ENCODE measurements around the gene SUSD3. TPM values are rescaled to one million over a fixed set of nuclear protein-coding genes. Genes with fewer than 3 reads are reported as not detected.

SUSD3 gene
- total RNA-seq, 1 experiment from 2014 or later, result 9.0 TPM

- no CpG with 5 or more reads among the region's 8 CpGs for WGBS (ENCODE audit: extremely low coverage, insufficient read length, low lambda C conversion rate)
- Histone ChIP-seq H2AFZ (ENCODE audit: low read length) (no peak overlapping the region), H3T11ph (ENCODE audit: low read length) (no peak overlapping the region), H3K23ac (ENCODE audit: insufficient read length, low read depth, low read length) (no peak overlapping the region), H3K9ac (ENCODE audit: extremely low read depth, insufficient read length, low read length) (no peak overlapping the region), H3K4me2 (ENCODE audit: insufficient read depth, insufficient read length, low read length) (no peak overlapping the region), H2BK5ac (ENCODE audit: insufficient read length, low read length) (no peak overlapping the region), H4K8ac (replicated peaks; ENCODE audit: insufficient read length, low read depth, low read length) (no peak overlapping the region), H4K20me1 (ENCODE audit: control insufficient read depth, insufficient read depth, insufficient read length) (no peaks in the 10 kb centered on the region), H3K79me1 (ENCODE audit: insufficient read depth, low read depth, low read length, poor library complexity, severe bottlenecking) (no peaks in the 10 kb centered on the region), H4K91ac (ENCODE audit: insufficient read length, low read depth, low read length) (no peak overlapping the region), H3K56ac (ENCODE audit: insufficient read length, low read depth, low read length) (no peak overlapping the region), H3K4me1 (ENCODE audit: insufficient read depth, low read length) (no peaks in the 10 kb centered on the region), H3K9me3 (ENCODE audit: control insufficient read depth, low read depth, low read length) (no peaks in the 10 kb centered on the region), H2BK15ac (ENCODE audit: low read depth, low read length) (no peak overlapping the region), H3K18ac (ENCODE audit: insufficient read length, low read depth, low read length) (no peak overlapping the region), H2BK120ac (ENCODE audit: low read depth, low read length, poor library complexity, severe bottlenecking) (no peak overlapping the region), H3K79me2 (ENCODE audit: insufficient read depth, low read length) (no peaks in the 10 kb centered on the region), H4K5ac (ENCODE audit: insufficient read length, low read depth, low read length) (no peak overlapping the region), H2BK12ac (ENCODE audit: insufficient read length, low read depth, low read length) (no peak overlapping the region), H2BK20ac (ENCODE audit: low read depth, low read length, poor library complexity, severe bottlenecking) (no peak overlapping the region), H3K27ac (ENCODE audit: insufficient read length, low read depth, low read length) (no peak overlapping the region), H3K27me3 (ENCODE audit: insufficient read depth, low read length) (no peaks in the 10 kb centered on the region), H3K23me2 (ENCODE audit: insufficient read length, low read depth, low read length, poor library complexity, severe bottlenecking) (no peaks in the 10 kb centered on the region), H2AK5ac (ENCODE audit: insufficient read length, low read length) (no peak overlapping the region), H3K4ac (ENCODE audit: low read depth, low read length) (no peak overlapping the region), H3K14ac (ENCODE audit: insufficient read depth, low read length) (no peak overlapping the region)
- Mint-ChIP-seq H3K4me1 (peaks cover 18 to 22% of the 10 kb centered on the region in 2 experiments), H3K27ac (peak overlapping the region in 1 of 3 experiments; percentile 90; a peak in 1 of 7 replicates), H3K9me3 (peaks cover 3 to 8% of the 10 kb centered on the region in 2 experiments; a peak in 2 of 5 replicates), H3K36me3 (ENCODE audit: insufficient read depth in 1 of 3, low read depth in 3 of 3) (peaks cover 0 to 5% (median 0%) of the 10 kb centered on the region in 3 experiments; a peak in 3 of 7 replicates), H3K27me3 (ENCODE audit: low read depth) (peaks cover 11% of the 10 kb centered on the region; the same call in 1 of the 2 replicates), H3K4me3 (no peak overlapping the region)
- no peak for DNase-seq
- TF ChIP-seq, protein P1, sequence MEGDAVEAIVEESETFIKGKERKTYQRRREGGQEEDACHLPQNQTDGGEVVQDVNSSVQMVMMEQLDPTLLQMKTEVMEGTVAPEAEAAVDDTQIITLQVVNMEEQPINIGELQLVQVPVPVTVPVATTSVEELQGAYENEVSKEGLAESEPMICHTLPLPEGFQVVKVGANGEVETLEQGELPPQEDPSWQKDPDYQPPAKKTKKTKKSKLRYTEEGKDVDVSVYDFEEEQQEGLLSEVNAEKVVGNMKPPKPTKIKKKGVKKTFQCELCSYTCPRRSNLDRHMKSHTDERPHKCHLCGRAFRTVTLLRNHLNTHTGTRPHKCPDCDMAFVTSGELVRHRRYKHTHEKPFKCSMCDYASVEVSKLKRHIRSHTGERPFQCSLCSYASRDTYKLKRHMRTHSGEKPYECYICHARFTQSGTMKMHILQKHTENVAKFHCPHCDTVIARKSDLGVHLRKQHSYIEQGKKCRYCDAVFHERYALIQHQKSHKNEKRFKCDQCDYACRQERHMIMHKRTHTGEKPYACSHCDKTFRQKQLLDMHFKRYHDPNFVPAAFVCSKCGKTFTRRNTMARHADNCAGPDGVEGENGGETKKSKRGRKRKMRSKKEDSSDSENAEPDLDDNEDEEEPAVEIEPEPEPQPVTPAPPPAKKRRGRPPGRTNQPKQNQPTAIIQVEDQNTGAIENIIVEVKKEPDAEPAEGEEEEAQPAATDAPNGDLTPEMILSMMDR (conservative IDR thresholded peaks at IDR 0.05), result no peak
Observed at GRCh38 chr9:93048566-93049448, 9.7 kb upstream of the SUSD3 start.

All from H9 (cell line).